Upper lobe of right lung (tissue), 1 donor: ENCODE measurements around the gene BDH1. TPM values are rescaled to one million over a fixed set of nuclear protein-coding genes. Genes with fewer than 3 reads are reported as not detected.

Source experiments
- ATAC-seq: fragments of 200-7000 bp; cut with Tn5 transposase; one replicate; pipeline ENCODE4 v1.9.1; 2020; ENCODE audit warnings: mild to moderate bottlenecking, moderate library complexity
- DNase-seq: peaks from one replicate; pipeline ENCODE4 v3.0.0-alpha.2; 2020
- H3K27ac ChIP-seq: fragments of 200-600 bp; one replicate; pipeline ENCODE4 v1.8.0; 2022
- H3K27me3 ChIP-seq: fragments of 200-600 bp; one replicate; pipeline ENCODE4 v1.8.0; 2022; ENCODE audit warnings: mild to moderate bottlenecking
- H3K36me3 ChIP-seq: fragments of 200-600 bp; one replicate; pipeline ENCODE4 v1.8.0; 2022
- H3K4me1 ChIP-seq: fragments of 200-600 bp; one replicate; pipeline ENCODE4 v1.8.0; 2022
- H3K4me3 ChIP-seq: fragments of 200-600 bp; one replicate; pipeline ENCODE4 v1.8.0; 2022; ENCODE audit warnings: mild to moderate bottlenecking
- H3K9me3 ChIP-seq: fragments of 200-600 bp; one replicate; pipeline ENCODE4 v1.8.0; 2022
- CTCF ChIP-seq: fragments of 200-600 bp; IDR thresholded peaks from one replicate; pipeline ENCODE4 v1.8.0; 2022; ENCODE audit warnings: antibody characterized with exemption
- intact Hi-C: fragments of 100-400 bp; cut with DNase I; formaldehyde crosslinking; loops from one replicate; pipeline ENCODE4 v1.11.0; 2022
- total RNA-seq: library from RNA; stranded (reverse); fragmentation: NEBNext Ultra II Directional; extraction: Animal tissue kit (Norgen Biotek cat#: 25700); gene quantifications from one replicate; pipeline ENCODE4 v1.2.1, GENCODE V29; 2021
- donor health status: DM: no; HTN: yes; CAD: no; lungs with severe emphysema.

The BDH1 gene
- total RNA-seq, 1 donor from 2014 or later = 12.5 TPM

- DNase-seq (peak; percentile 38), ATAC-seq (no peak)
- Histone ChIP-seq H3K9me3 (no peaks in the 10 kb centered on the region), H3K36me3 (no peaks in the 10 kb centered on the region), H3K27me3 (no peaks in the 10 kb centered on the region), H3K4me1 (no peaks in the 10 kb centered on the region), H3K27ac (no peak overlapping the region), H3K4me3 (no peak overlapping the region)
- TF ChIP-seq CTCF = no peak
- intact Hi-C loops = loop anchor here (10.0 kb wide), 1 partner anchor 259 kb away; no protein-coding TSS in a partner anchor
These were observed 41.6 kb downstream of the BDH1 start for GRCh38 chr3:197513953-197514785.

- no peak for TF ChIP-seq CTCF
- H3K27ac ChIP-seq = no peak overlapping the region
- H3K36me3 ChIP-seq = no peaks in the 10 kb centered on the region
- H3K27me3 ChIP-seq = no peaks in the 10 kb centered on the region
- H3K4me3 ChIP-seq = no peak overlapping the region
- ATAC-seq (no peak), DNase-seq (peak; percentile 29)
- no peaks in the 10 kb centered on the region for H3K4me1 ChIP-seq
- intact Hi-C loops = loop anchor here (10.0 kb wide), 1 partner anchor 258 kb away; no protein-coding TSS in a partner anchor
- H3K9me3 ChIP-seq = no peaks in the 10 kb centered on the region
These were observed 42.8 kb downstream of the BDH1 start for GRCh38 chr3:197512691-197513571.

- H3K4me3 ChIP-seq = no peak overlapping the region
- H3K27me3 ChIP-seq = no peaks in the 10 kb centered on the region
- intact Hi-C loops = loop anchor here (10.0 kb wide), 1 partner anchor 257 kb away; no protein-coding TSS in a partner anchor
- TF ChIP-seq CTCF = no peak
- no peaks in the 10 kb centered on the region for H3K4me1 ChIP-seq
- ATAC-seq (no peak), DNase-seq (no peak)
- H3K27ac ChIP-seq = no peak overlapping the region
- H3K36me3 ChIP-seq = no peaks in the 10 kb centered on the region
- H3K9me3 ChIP-seq = no peaks in the 10 kb centered on the region
These were observed 43.7 kb downstream of the BDH1 start for GRCh38 chr3:197511853-197512635.

- Histone ChIP-seq H3K4me3 (no peak overlapping the region), H3K27me3 (no peaks in the 10 kb centered on the region), H3K27ac (no peak overlapping the region), H3K9me3 (no peaks in the 10 kb centered on the region), H3K4me1 (no peaks in the 10 kb centered on the region), H3K36me3 (no peaks in the 10 kb centered on the region)
- intact Hi-C loops = loop anchor here (10.0 kb wide), 1 partner anchor 256 kb away; no protein-coding TSS in a partner anchor
- no peak for TF ChIP-seq CTCF
- DNase-seq (no peak), ATAC-seq (no peak)
These were observed 44.6 kb downstream of the BDH1 start for GRCh38 chr3:197511130-197511529.

GRCh38 chr3:197510642-197511018 is 45.1 kb downstream of the BDH1 start:
- no peak for TF ChIP-seq CTCF
- intact Hi-C loops = loop anchor here (10.0 kb wide), 1 partner anchor 256 kb away; no protein-coding TSS in a partner anchor
- Histone ChIP-seq H3K27me3 (no peaks in the 10 kb centered on the region), H3K4me1 (no peaks in the 10 kb centered on the region), H3K9me3 (no peaks in the 10 kb centered on the region), H3K36me3 (no peaks in the 10 kb centered on the region), H3K4me3 (no peak overlapping the region), H3K27ac (no peak overlapping the region)
- ATAC-seq = no peak
- no peak for DNase-seq
